ENCODE results near the gene SUGP2.

DNA sequence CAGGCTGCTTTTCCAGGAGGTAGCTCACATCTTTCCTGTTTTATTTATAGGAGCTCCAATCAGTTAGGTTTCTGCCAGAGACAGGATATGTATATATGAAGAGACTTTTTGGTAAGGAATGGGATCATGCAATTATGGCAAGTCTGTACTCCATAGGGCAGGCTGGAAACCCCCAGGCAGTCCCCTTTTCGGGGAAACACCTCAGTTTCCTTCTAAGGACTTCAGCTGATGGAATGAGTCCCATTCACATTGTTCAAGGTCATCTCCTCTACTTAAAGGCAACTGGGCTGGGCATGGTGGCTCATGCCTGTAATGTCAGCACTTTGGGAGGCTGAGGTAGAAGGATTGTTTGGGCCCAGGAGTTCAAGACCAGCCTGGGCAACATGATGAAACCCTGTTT is 19.6 kb upstream of the SUGP2 start:
- TF ChIP-seq, protein P1, sequence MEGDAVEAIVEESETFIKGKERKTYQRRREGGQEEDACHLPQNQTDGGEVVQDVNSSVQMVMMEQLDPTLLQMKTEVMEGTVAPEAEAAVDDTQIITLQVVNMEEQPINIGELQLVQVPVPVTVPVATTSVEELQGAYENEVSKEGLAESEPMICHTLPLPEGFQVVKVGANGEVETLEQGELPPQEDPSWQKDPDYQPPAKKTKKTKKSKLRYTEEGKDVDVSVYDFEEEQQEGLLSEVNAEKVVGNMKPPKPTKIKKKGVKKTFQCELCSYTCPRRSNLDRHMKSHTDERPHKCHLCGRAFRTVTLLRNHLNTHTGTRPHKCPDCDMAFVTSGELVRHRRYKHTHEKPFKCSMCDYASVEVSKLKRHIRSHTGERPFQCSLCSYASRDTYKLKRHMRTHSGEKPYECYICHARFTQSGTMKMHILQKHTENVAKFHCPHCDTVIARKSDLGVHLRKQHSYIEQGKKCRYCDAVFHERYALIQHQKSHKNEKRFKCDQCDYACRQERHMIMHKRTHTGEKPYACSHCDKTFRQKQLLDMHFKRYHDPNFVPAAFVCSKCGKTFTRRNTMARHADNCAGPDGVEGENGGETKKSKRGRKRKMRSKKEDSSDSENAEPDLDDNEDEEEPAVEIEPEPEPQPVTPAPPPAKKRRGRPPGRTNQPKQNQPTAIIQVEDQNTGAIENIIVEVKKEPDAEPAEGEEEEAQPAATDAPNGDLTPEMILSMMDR (IDR thresholded peaks at IDR 0.05) = no peak
- no peak for TF ChIP-seq POLR2AphosphoS5 (IDR thresholded peaks at IDR 0.05)
- TF ChIP-seq POLR2A (IDR thresholded peaks at IDR 0.05) = no peak
